Stimulated activated naive CD8-positive, alpha-beta T cell treated with anti-CD3 and anti-CD28 coated beads, Interleukin-15, Interleukin-2, amounts not matched to agents 100 U/mL and 50 U/mL, for 24 hours (primary cell): Measurements from ENCODE around the gene FAM174B.

ENCODE experiments used
- ATAC-seq: fragments of 150-1000 bp; cut with Tn5 transposase; one replicate; pipeline ENCODE4 v1.10.0; 2021
- DNase-seq: peaks from one replicate; pipeline ENCODE4 v3.0.0; 2021

Gene FAM174B

DNA sequence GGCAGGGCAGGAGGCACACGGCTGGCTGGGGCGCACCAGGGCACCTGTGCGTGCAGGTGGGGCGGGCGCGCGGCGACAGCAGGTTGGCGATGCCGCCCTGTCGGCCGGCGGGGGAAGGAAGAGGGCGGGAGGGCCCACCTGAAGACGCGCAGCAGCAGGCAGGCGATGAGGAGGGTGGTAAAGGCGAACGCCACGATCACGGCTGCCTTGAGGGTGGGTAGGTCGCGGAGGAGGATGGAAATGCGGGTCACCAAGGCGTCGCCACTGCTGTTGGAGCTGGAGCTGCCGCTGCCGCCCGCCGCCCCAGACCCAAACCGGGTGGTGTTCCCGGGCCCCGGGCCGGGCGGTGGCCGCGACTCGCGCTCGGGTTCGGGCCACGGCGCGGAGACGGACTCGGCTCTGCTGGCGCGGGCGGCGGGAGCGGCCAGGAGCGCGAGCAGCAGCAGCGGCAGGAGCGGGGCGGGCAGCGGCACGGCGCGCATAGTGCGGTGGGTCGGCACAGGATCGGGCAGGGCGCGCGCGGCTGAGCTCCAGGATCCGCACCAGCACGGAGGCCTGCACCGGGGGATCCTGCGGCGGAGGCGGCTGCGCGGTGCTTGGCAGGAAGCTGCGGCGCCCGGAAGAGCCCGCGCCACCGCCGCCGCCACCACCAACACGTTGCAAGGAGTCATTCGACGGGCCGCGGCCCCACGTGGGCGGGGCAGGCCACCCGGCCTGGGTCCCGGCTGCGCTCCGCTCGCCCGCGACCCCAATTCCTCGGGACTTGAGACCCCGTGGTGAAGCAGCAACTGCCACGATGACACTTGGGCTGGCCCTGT lies at the start of gene FAM174B:
Gene FAM174B, minus strand, starts transcription at position 598 of the 818 bp plus-strand sequence.
- DNase-seq (peak; percentile 46), ATAC-seq (peak; percentile 58)

DNA sequence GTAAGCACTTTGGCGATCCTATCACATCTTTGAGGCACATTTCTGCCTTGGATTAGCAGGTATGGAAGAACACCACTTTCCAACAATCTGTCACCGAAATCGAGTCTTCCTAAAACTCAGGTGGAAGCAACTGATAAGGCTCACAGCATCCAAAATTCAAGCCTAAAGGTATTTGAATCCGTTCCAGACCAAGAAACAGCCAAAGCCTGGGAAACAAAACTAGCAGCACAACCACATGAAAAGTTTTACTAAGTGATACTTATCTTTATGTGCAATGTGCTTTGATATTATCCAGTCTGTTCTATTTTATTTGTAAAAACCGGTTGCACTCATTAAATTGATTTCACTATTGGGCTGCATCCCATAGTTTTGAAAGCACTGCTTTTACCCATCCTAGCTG lies 40.5 kb upstream of the FAM174B start:
- DNase-seq (no peak), ATAC-seq (no peak)

DNA sequence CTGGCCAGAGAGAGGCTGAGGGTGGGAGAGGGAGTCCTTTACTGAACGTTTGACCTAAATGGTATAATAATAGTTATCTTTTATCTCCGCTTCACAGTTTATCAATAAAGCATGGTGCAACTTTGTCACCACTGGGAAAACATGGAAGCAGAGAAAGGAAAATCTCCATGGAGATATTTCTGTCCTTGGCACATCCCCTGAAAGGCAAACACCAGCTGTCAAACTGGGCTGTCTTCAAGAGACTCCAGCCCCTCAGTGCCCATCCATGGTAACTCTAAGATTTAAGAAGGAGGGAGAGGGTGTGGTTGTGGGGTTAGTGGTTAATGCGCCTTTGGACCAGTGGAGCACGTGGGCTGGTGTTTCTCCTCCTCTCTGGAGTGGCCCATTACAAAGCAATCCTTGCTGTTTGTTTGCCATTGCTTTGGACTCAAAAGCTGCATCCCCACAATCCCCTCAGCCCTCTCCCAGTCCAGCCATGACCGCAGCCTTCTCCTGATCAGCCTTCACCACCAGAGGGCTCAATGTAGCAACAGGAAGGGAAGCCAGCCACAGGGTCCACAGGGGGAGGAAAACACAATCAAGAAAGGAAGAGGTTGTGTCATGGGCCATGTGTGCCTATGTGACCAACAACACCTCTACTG lies 38.2 kb upstream of the FAM174B start:
- DNase-seq (no peak), ATAC-seq (no peak)

DNA sequence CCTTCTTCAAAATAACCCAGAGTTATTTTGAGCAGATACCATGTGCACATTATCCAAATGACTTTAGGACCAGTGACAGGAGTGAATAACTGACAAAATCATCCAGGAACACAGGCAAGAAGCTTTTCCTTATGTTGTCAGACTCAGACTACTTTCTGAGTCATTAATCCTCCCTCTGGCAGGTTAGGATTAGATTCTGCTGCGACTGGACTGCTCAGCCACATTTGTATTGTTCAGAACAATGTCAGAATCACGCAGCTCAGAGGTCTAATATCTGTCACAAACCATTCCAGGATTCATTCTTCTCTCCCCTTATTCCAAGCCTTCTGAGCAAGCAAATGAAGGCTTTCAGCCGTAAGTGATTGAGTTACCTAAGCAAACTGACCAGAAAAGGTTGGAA lies 34.8 kb upstream of the FAM174B start:
- ATAC-seq (no peak), DNase-seq (no peak)

DNA sequence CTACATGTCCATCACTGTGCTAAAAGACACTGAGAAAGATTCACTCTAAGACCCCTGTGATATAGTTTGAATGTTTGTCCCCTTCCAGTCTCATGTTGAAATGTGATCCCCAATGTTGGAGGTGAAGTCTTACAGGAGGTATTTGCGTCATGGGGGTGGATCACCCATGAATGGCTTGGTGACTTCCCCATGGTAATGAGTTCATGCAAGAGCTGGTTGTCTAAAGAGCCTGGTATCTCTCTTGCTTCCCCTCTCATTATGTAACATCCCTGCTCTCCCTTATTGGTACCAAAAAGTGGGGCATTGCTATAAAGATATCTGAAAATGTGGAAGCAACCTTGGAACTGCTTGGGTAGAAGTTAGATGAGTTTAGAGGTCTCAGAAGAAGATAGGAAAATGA lies 32.2 kb upstream of the FAM174B start:
- ATAC-seq, result no peak
- DNase-seq, result no peak

DNA sequence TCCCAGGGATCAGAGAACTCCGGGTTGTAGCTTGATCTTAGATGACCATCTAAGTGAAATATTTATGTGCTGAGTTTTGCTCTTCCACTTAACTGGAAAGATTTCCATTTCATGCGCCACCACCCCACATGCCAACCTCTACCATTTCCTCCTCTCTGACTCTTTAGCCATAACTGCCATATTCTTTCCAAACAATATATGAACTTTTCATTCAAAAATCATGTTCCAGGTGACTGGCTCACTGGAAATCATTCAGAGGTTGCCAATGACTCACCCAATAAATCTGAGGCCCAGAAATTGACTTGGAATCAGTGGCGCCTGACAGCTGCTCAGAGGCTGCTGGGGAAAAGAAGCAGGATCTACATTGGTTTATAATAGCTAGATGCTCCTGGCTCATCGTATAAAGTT lies 31.6 kb upstream of the FAM174B start:
- no peak for ATAC-seq
- no peak for DNase-seq

DNA sequence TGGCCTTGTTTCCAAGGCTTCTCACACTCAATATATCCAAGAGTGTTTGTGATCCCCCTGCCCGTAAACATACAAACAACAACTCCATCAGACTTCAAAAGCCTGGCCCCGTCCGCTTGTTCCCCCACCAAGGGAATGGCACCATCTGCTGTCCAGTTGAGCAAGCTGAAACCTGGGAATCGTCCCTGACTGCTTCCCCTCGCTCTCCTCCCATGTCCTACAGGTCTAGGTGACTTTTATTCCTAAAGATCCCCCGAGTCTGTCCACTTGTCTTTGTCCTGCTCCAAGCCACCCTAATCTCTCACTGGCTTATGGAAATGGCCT lies 27.9 kb upstream of the FAM174B start:
- no peak for DNase-seq
- no peak for ATAC-seq

DNA sequence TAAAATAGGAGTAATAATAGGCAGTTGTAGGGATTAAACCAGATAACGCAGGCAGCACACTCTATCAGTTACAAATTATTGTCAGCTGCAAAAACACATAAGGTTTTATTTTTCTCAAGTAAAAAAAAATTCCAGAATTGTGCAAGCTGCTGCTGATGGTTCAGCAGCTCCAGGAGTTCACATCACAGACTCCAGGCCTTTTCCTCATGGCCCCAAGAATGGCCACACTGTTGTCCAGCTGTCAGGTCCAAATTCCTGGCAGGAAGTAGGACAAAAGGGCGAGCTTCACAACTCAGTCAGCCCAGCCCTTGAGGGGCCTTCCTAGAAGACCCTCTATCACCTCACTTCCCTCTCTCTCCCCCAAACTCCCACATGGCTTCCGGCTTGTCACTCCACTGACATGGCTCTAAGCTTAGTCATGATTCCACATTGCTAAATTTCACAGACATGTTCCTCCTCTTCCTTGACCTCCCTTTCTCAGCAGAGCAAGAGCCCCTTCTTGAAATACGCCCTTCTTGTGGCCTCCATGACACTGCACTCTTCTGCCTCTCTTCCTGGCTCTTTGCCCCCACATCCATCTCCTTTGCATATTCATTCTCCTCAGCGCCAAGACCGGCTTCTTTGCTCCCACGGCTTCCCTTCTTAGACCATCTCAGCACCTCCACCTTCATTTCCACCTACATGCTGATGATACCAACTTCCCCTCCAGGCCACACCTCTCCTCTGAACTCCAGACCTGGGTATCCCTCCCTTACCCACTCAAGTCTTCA lies 27.4 kb upstream of the FAM174B start:
- DNase-seq (no peak), ATAC-seq (no peak)

DNA sequence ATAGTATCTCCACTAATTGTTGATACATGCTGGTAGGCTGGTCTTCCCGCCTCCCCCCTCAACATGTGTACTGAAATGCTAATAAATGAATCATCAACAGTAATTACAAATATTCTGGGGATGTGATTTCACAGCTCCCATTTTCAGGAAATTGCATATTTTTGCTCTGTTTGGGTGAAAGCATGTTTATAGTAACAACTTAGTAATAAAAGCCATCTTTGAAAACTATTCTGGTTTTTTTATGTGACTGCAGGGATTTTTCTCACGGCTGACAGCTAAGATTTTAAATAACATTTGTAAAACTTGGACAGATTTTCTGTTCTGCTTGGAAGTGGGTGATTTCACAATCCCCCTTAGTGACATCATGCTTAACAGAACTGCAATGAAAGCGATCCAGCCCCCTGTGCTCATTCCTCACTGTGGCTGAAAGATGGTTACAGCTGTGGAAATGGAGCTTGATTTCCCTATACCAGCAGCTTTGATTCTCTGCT lies 25.6 kb upstream of the FAM174B start:
- DNase-seq, result no peak
- ATAC-seq, result no peak

DNA sequence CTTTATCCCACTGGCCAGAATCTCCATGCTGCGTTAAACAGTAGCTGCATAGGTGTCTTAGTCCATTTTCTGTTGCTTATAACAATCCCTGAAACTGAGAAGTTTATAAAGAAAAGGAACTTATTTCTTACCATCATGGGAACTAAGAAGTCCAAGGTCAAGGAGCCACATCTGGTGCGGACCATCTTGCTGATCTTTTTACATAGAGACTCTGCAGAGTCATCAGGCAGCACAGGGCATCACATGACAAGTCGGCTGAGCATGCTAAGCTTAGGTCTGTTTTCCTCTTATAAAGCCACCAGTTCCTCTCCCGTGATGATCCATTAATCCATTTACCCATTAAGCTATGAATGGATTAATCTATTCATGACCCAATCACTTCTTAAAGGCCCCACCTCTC lies 22.4 kb upstream of the FAM174B start:
- ATAC-seq (no peak), DNase-seq (no peak)

DNA sequence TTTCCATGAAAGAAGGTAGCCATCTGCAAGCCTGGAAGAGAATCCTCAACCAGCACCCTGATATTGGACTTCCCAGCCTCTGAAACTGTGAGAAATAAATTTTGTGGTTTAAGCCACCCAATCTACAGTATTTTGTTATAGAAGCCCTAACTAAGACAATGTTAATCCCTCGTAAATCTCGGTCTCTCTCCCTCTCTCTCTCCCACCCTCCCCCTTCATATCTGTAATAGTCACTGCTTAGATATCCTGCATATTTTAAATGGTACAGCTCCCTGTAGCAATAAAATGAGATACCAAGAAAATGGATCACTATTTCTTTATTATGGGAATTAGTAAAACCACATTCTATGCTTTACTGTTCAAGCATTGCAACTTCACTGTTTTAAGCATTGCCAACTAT lies 21.0 kb upstream of the FAM174B start:
- no peak for ATAC-seq
- no peak for DNase-seq

DNA sequence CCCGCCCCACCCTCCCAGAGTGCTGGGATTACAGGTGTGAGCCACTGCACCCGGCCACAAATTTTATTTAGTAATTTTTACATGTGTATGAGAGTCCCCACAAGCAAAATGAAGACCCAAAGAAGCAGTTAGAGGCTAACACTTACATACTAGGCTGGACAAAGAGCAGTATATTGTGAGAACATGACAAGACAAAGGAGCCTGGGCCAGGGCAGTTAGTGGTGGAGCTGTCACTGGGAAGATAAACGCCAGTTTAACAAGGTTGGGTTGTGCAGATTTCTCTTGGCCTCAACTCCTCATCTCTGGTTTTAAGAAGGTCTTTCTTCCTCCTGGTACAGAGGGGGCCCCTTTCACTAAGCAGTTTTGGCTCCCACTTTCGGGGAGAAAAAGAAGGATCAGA lies 19.9 kb upstream of the FAM174B start:
- ATAC-seq (no peak), DNase-seq (no peak)

DNA sequence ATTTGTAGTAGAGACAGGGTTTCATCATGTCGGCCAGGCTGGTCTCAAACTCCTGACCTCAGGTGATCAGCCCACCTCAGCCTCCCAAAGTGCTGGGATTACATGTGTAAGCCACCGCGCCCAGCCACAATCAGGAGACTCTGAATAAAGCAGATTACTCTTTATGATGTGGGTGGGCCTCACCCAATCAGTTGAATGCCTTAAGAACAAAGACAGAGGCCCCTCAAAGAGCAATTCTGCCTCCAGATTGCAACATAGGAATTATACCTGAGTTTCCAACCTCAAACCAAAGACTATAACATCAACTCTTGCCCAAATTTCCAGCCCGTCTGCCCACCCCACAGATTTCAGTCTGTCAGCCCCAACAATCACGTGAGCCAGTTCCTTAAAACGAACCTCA lies 18.8 kb upstream of the FAM174B start:
- ATAC-seq, result no peak

DNA sequence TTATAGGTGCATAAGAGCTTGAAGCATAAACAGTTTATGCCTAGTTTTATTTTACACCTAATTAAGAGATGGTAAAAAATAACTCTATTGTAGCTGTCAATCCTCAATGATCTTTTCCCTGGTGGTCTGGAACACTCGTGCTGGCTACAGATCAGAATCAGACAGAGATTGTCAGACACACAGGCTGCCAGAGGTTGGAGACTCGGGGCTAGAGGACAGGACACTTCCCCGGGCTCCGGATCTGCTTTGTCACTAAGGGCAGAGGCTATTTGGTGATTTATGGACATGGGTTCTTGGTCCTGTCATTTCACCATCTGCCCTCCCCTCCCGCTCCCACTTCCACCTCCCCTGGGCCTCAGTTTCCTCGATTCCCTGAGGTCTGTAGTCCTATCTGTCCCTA lies 16.5 kb upstream of the FAM174B start:
- DNase-seq, result no peak
- ATAC-seq, result no peak

More for the DNA sequence above, 18.8 kb upstream of the FAM174B start:
- no peak for DNase-seq

DNA sequence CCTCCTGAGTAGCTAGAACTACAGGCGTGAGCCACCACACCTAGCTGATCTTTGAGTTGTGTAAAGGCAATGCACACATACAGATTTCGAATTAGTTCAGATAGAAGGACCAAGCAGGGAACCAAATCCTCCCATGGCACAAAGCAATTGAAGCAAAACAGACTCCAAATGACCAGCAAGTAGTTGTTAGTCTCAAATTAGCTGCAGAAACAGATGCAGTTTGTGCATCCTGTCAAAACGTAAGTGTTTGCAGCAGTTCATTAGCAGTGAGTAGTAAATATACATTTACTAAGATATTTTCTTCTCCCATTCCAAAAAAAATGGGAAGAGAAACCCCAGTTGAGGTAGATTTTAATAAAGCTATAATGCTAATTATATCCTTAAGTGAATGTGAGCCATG lies 15.8 kb upstream of the FAM174B start:
- DNase-seq (no peak), ATAC-seq (no peak)

DNA sequence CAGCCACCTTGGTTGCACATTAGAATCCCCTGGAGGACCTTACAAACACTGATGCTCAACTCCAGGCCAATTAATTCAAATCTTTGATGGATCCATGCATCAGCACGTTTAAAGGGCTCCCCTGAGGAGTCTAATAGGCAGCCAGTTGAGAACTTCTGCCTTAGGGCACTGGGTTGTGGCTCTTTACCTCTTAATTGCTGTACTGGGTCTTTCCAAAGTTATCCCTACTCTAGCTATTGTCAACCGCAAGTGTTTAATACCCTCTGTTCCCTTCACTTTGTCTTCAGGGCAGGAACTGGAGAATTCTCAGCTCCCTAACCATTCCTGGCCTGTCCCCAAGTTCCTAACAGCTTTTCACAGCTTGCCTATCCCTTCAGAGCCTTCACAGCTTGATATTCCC lies 15.0 kb upstream of the FAM174B start:
- ATAC-seq, result no peak
- DNase-seq, result no peak

DNA sequence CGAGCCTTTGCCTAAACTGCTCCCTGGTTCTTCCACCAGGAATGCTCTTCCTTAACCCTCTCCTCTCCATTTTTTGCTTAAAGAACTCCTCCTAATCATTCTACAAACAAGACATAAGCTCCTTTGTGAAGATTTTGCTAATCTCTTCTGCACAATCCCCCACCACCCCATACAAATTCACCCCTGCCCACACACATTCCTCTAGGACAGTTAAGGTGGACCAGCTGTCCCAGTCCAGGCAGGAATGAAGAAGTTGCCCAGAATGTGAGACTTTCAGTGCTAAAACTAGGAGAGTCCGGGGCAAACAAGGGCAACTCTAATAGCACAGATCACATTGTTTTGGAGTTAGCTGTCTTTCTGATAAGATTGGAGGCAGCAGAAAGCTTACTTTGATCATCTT lies 13.9 kb upstream of the FAM174B start:
- no peak for ATAC-seq
- no peak for DNase-seq

DNA sequence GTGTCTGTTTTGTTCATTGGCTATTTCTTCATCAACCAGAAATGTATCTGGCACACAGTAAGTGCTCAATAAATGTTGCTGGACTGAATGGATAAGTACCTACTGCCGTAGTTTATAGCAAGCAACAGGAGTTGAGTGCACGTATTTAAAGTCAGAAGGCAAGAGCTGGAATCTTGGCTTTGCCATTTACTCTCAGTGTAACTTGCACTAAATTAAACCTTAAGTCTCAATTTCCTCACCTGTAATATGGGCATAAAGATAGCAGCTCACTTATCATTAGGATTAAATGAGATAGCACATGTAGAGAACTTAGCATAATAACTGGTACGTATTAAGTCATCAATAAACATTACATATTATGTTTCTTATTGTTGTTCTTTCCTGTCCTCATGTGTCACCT lies 13.0 kb upstream of the FAM174B start:
- no peak for DNase-seq
- ATAC-seq, result no peak

DNA sequence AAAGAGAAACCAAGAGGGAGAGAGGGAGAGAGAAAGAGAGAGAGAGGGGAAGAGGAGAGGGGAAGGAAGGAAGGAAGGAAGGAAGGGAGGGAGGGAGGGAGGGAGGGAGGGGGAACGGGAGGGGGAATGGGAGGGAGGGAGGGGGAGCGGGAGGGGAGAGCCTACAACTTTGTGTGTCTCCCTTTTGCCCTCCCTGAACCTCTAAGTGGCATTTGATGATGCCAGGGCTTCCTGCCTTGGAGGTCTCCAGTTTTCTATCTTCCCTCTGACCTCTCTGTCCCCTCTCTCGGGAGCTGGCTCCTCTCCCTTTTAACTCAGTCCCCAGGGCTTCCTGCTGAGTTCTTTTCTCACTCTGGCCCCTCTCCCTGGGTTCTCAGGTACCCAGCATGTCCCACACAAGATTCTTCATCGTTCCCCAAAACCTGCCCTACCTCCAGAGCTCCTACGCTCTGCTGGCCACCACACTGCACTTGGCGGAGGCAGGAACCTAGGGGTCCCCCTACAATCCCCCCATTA lies 12.5 kb upstream of the FAM174B start:
- ATAC-seq (no peak), DNase-seq (no peak)

DNA sequence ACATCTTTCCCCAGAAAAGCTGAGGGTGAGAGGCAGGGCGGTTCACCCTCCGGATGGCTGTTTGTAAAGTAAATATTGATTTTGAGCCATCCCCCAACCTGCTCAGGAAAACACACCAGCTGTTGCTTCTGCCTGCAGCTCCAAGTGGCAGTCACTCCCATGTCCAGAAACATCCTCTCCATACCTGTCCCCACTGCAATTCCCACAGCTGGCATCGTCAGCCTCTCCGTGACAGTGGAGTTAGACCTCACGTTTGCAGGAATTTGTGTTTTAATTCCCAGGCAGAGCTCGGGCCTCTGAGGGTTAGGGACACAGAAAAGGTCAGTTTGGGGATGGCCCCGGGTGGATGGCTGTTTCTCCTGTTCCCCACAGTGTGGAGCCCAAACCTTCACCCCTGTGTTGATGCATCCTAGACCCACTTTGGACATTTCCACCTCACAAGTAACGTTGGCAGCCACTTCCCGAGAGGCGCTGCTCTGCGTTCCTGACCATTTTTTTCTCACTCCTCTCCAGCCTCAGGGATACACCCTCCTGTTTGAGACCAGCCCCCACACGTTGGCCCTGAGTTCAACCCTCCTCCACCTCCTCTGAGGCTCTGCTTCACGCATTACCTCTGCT lies 11.8 kb upstream of the FAM174B start:
- DNase-seq, result no peak
- ATAC-seq, result no peak

DNA sequence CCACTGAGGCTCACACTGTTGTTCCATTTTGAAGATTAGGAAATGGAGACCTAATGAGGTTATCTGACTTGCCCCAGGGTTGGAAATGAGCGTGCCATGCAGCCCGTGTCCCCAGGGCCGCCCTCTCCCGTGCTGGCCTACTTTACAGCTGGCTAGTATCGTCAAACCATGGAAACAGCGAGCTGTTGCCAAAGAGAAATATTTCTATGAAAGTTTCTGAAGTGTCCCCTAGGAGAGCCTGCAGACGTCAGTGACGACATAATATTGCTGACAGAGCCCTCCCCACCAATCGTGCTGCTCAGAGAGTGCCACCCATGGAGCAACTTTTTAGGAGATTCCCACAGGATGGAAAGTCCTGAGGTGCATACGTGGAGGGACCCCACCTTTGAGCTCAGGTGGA lies 11.2 kb upstream of the FAM174B start:
- DNase-seq (no peak), ATAC-seq (no peak)

DNA sequence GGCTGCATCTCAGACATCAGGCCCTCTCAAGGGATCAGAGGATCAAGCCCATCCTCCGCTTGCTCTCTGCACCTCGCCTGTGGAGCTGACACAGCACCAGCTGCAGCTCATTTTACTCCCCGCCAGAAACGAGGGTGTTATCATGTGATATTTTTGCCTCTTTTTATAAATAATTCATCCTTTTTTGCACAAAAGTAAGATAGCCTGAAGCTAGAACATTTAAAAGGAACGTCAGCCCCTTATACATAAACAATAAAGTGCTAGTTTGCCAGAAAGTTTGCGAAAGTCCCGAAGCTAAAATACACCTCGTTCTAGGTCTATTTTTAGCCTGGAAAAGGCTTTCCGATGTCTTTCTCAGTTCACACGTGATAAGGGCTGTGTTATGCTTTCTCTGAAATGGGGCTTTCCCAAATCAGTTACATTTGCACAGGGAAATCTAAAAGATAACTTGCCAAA lies 9.6 kb upstream of the FAM174B start:
- DNase-seq (no peak), ATAC-seq (no peak)
